Measurements from ENCODE around the gene C12orf42. TPM values are rescaled to one million over a fixed set of nuclear protein-coding genes. Genes with fewer than 3 reads are reported as not detected.

The C12orf42 gene
- polyA plus RNA-seq, 1 experiment, result not detected

GRCh38 chr12:103354403-103354802, 141.4 kb downstream of the C12orf42 start:
- Histone ChIP-seq H3K9me3 (ENCODE audit: control insufficient read depth, insufficient read depth, low read length) (peaks cover 4% of the 10 kb centered on the region; the same call in 1 of the 2 replicates), H3K27me3 (ENCODE audit: control insufficient read depth, insufficient read depth, low read length) (no peaks in the 10 kb centered on the region), H3K4me3 (ENCODE audit: low read depth, low read length) (no peak overlapping the region), H3K27ac (ENCODE audit: low read depth, low read length) (no peak overlapping the region)
- DNase-seq (ENCODE audit: low read depth, low spot score), result no peak
- TF ChIP-seq CTCF (IDR thresholded peaks at IDR 0.05; ENCODE audit: low read depth, low read length), result no peak
- CTCF ChIA-PET, result no interaction called here
- POLR2A ChIA-PET, result no interaction called here

GRCh38 chr12:103353913-103354312, 141.9 kb downstream of the C12orf42 start:
- H3K27ac ChIP-seq (ENCODE audit: low read depth, low read length), result no peak overlapping the region
- peaks cover 4% of the 10 kb centered on the region; the same call in 1 of the 2 replicates for H3K9me3 ChIP-seq (ENCODE audit: control insufficient read depth, insufficient read depth, low read length)
- H3K27me3 ChIP-seq (ENCODE audit: control insufficient read depth, insufficient read depth, low read length), result no peaks in the 10 kb centered on the region
- POLR2A ChIA-PET, result no interaction called here
- no peak for DNase-seq (ENCODE audit: low read depth, low spot score)
- H3K4me3 ChIP-seq (ENCODE audit: low read depth, low read length), result no peak overlapping the region
- CTCF ChIA-PET, result no interaction called here
- TF ChIP-seq CTCF (IDR thresholded peaks at IDR 0.05; ENCODE audit: low read depth, low read length), result no peak

- no peaks in the 10 kb centered on the region for H3K27me3 ChIP-seq (ENCODE audit: control insufficient read depth, insufficient read depth, low read length)
- ChIA-PET POLR2A (no interaction called here), CTCF (no interaction called here)
- TF ChIP-seq CTCF (IDR thresholded peaks at IDR 0.05; ENCODE audit: low read depth, low read length), result no peak
- H3K4me3 ChIP-seq (ENCODE audit: low read depth, low read length), result no peak overlapping the region
- H3K27ac ChIP-seq (ENCODE audit: low read depth, low read length), result no peak overlapping the region
- peaks cover 4% of the 10 kb centered on the region; the same call in 1 of the 2 replicates for H3K9me3 ChIP-seq (ENCODE audit: control insufficient read depth, insufficient read depth, low read length)
- no peak for DNase-seq (ENCODE audit: low read depth, low spot score)
Observed at GRCh38 chr12:103350116-103350515, 145.7 kb downstream of the C12orf42 start.

- Histone ChIP-seq H3K27me3 (ENCODE audit: control insufficient read depth, insufficient read depth, low read length) (no peaks in the 10 kb centered on the region), H3K27ac (ENCODE audit: low read depth, low read length) (no peak overlapping the region), H3K4me3 (ENCODE audit: low read depth, low read length) (no peak overlapping the region), H3K9me3 (ENCODE audit: control insufficient read depth, insufficient read depth, low read length) (peaks cover 9% of the 10 kb centered on the region; the same call in 1 of the 2 replicates)
- TF ChIP-seq CTCF (IDR thresholded peaks at IDR 0.05; ENCODE audit: low read depth, low read length), result no peak
- CTCF ChIA-PET, result no interaction called here
- no peak for DNase-seq (ENCODE audit: low read depth, low spot score)
- POLR2A ChIA-PET, result no interaction called here
Observed at GRCh38 chr12:103348935-103349334, 146.8 kb downstream of the C12orf42 start.

GRCh38 chr12:103336940-103337339, 158.8 kb downstream of the C12orf42 start:
- CTCF ChIA-PET, result no interaction called here
- peaks cover 9% of the 10 kb centered on the region for H3K9me3 ChIP-seq (ENCODE audit: control insufficient read depth, insufficient read depth, low read length)
- no peak for DNase-seq (ENCODE audit: low read depth, low spot score)
- no peaks in the 10 kb centered on the region for H3K27me3 ChIP-seq (ENCODE audit: control insufficient read depth, insufficient read depth, low read length)
- POLR2A ChIA-PET, result no interaction called here
- H3K4me3 ChIP-seq (ENCODE audit: low read depth, low read length), result no peak overlapping the region
- no peak overlapping the region for H3K27ac ChIP-seq (ENCODE audit: low read depth, low read length)
- no peak for TF ChIP-seq CTCF (IDR thresholded peaks at IDR 0.05; ENCODE audit: low read depth, low read length)
